ENCODE results near the gene PRSS21. TPM values are rescaled to one million over a fixed set of nuclear protein-coding genes. Genes with fewer than 3 reads are reported as not detected.

PRSS21 gene
- total and polyA plus RNA-seq, 10 of the 15 experiments (the other 5 are each of a cell fraction or from before 2014, with no cell fraction given): 5.3 to 73.4 (median 40.1) TPM; not detected in 1

DNA sequence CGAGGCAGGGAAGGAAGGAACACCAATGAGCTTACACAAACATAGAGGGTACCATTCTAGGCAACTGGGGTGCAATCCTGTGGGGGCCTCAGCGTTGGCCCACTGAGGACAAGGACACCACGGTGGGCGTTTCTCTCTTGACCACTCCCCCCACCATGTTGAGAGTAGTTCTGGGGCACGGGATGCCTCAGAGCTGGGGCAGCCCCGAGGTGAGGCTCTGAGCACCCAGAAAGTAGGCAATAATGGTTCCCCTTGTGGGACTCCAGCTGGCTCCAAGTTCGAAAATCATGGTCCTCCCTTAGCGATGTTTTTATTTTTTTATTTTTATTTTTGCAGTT is 5.1 kb downstream of the PRSS21 start:
- Histone ChIP-seq H3K9ac (ENCODE audit: control insufficient read depth, insufficient read depth, low read length) (no peak overlapping the region), H4K20me1 (ENCODE audit: control insufficient read depth, insufficient read depth) (no peaks in the 10 kb centered on the region), H3K9me3 (replicated peaks; ENCODE audit: control insufficient read depth, insufficient read depth, low read length) (no peaks in the 10 kb centered on the region), H3K36me3 (ENCODE audit: control insufficient read depth in 2 of 2, insufficient read depth in 2 of 2, low read length in 1 of 2) (no peaks in the 10 kb centered on the region), H3K4me2 (ENCODE audit: control insufficient read depth, insufficient read depth) (no peak overlapping the region), H3K27ac (ENCODE audit: control insufficient read depth, insufficient read depth) (no peak overlapping the region), H2AFZ (ENCODE audit: control insufficient read depth, low read depth, low read length) (no peak overlapping the region), H3K4me1 (ENCODE audit: control insufficient read depth, insufficient read depth, low read length) (no peaks in the 10 kb centered on the region), H3K27me3 (replicated peaks in 1 of 2; ENCODE audit: control insufficient read depth in 2 of 2, insufficient read depth in 2 of 2, low read length in 1 of 2) (peaks cover 0 to 1% of the 10 kb centered on the region in 2 experiments; a peak in 1 of 4 replicates), H3K79me2 (ENCODE audit: control insufficient read depth, insufficient read depth, low read length) (peaks cover 5% of the 10 kb centered on the region), H3K4me3 (no peak overlapping the region)
- ChIA-PET SMC1A (ENCODE audit: uncharacterized antibody, unreplicated experiment) (no interaction called here), RAD21 (ENCODE audit: unreplicated experiment) (no interaction called here), POLR2A (no interaction called here), CTCF (interaction anchor here (1.2 kb wide), 1 partner anchor 16 kb away, joined by 7 read pairs; no protein-coding TSS in a partner anchor)
- in situ Hi-C loops (cut with MboI) (no loop called here), intact Hi-C loops (cut with micrococcal nuclease; ENCODE audit: unreplicated experiment) (no loop called here)
- ATAC-seq (no peak), DNase-seq (ENCODE audit: low read depth, low spot score) (no peak), FAIRE-seq (no peak)
- 42% methylated on average over 8 of the region's 8 CpGs for WGBS (ENCODE audit: insufficient coverage, insufficient replicate concordance, low lambda C conversion rate, missing lambda C conversion rate)
- TF ChIP-seq SUZ12 (IDR thresholded peaks at IDR 0.05; ENCODE audit: unreplicated experiment): no peak
- TF ChIP-seq SMAD1 (IDR thresholded peaks at IDR 0.05; ENCODE audit: low read depth, partially characterized antibody): no peak
- no peak for TF ChIP-seq IRF4 (IDR thresholded peaks at IDR 0.05; ENCODE audit: low read depth, low read length)
- TF ChIP-seq, protein P1, sequence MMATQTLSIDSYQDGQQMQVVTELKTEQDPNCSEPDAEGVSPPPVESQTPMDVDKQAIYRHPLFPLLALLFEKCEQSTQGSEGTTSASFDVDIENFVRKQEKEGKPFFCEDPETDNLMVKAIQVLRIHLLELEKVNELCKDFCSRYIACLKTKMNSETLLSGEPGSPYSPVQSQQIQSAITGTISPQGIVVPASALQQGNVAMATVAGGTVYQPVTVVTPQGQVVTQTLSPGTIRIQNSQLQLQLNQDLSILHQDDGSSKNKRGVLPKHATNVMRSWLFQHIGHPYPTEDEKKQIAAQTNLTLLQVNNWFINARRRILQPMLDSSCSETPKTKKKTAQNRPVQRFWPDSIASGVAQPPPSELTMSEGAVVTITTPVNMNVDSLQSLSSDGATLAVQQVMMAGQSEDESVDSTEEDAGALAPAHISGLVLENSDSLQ (IDR thresholded peaks at IDR 0.05): no peak
- TF ChIP-seq SMC3 (IDR thresholded peaks at IDR 0.05; ENCODE audit: borderline replicate concordance, low read length): no peak
- no peak for TF ChIP-seq SREBF1 (IDR thresholded peaks at IDR 0.05; ENCODE audit: low read length)
- TF ChIP-seq MYC (IDR thresholded peaks at IDR 0.05; ENCODE audit: insufficient read depth, insufficient read length, insufficient replicate concordance, low read length, severe bottlenecking): no peak
- TF ChIP-seq, protein P2, sequence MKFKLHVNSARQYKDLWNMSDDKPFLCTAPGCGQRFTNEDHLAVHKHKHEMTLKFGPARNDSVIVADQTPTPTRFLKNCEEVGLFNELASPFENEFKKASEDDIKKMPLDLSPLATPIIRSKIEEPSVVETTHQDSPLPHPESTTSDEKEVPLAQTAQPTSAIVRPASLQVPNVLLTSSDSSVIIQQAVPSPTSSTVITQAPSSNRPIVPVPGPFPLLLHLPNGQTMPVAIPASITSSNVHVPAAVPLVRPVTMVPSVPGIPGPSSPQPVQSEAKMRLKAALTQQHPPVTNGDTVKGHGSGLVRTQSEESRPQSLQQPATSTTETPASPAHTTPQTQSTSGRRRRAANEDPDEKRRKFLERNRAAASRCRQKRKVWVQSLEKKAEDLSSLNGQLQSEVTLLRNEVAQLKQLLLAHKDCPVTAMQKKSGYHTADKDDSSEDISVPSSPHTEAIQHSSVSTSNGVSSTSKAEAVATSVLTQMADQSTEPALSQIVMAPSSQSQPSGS (IDR thresholded peaks at IDR 0.05; ENCODE audit: low read length): no peak
- TF ChIP-seq, protein P3, sequence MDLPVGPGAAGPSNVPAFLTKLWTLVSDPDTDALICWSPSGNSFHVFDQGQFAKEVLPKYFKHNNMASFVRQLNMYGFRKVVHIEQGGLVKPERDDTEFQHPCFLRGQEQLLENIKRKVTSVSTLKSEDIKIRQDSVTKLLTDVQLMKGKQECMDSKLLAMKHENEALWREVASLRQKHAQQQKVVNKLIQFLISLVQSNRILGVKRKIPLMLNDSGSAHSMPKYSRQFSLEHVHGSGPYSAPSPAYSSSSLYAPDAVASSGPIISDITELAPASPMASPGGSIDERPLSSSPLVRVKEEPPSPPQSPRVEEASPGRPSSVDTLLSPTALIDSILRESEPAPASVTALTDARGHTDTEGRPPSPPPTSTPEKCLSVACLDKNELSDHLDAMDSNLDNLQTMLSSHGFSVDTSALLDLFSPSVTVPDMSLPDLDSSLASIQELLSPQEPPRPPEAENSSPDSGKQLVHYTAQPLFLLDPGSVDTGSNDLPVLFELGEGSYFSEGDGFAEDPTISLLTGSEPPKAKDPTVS (IDR thresholded peaks at IDR 0.05; ENCODE audit: low read depth, low read length): no peak
- no peak for TF ChIP-seq GATAD2B (conservative IDR thresholded peaks at IDR 0.05; ENCODE audit: low read depth)
- TF ChIP-seq, protein P4, sequence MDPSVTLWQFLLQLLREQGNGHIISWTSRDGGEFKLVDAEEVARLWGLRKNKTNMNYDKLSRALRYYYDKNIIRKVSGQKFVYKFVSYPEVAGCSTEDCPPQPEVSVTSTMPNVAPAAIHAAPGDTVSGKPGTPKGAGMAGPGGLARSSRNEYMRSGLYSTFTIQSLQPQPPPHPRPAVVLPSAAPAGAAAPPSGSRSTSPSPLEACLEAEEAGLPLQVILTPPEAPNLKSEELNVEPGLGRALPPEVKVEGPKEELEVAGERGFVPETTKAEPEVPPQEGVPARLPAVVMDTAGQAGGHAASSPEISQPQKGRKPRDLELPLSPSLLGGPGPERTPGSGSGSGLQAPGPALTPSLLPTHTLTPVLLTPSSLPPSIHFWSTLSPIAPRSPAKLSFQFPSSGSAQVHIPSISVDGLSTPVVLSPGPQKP (IDR thresholded peaks at IDR 0.05; ENCODE audit: low read depth, low read length): no peak
- TF ChIP-seq, protein P5, sequence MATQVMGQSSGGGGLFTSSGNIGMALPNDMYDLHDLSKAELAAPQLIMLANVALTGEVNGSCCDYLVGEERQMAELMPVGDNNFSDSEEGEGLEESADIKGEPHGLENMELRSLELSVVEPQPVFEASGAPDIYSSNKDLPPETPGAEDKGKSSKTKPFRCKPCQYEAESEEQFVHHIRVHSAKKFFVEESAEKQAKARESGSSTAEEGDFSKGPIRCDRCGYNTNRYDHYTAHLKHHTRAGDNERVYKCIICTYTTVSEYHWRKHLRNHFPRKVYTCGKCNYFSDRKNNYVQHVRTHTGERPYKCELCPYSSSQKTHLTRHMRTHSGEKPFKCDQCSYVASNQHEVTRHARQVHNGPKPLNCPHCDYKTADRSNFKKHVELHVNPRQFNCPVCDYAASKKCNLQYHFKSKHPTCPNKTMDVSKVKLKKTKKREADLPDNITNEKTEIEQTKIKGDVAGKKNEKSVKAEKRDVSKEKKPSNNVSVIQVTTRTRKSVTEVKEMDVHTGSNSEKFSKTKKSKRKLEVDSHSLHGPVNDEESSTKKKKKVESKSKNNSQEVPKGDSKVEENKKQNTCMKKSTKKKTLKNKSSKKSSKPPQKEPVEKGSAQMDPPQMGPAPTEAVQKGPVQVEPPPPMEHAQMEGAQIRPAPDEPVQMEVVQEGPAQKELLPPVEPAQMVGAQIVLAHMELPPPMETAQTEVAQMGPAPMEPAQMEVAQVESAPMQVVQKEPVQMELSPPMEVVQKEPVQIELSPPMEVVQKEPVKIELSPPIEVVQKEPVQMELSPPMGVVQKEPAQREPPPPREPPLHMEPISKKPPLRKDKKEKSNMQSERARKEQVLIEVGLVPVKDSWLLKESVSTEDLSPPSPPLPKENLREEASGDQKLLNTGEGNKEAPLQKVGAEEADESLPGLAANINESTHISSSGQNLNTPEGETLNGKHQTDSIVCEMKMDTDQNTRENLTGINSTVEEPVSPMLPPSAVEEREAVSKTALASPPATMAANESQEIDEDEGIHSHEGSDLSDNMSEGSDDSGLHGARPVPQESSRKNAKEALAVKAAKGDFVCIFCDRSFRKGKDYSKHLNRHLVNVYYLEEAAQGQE (IDR thresholded peaks at IDR 0.05; ENCODE audit: low read depth, low read length): no peak
- BruUV-seq (replicated peaks): no TSS peak

All from GM12878 (cell line).